HG02610 (cell line): ENCODE results near the gene LCNL1.

Experiments used
- ATAC-seq: cut with Tn5 transposase; IDR thresholded peaks from one replicate; pipeline ENCODE4 v1.9.1; 2021; ENCODE audit warnings: mild to moderate bottlenecking, moderate library complexity; ENCODE audit not compliant: unreplicated experiment

LCNL1 gene

GRCh38 chr9:136946228-136947027, 36.4 kb upstream of the LCNL1 start:
- no peak for ATAC-seq

- no peak for ATAC-seq
These were observed 35.5 kb upstream of the LCNL1 start for GRCh38 chr9:136947028-136947891.

GRCh38 chr9:136947955-136948510, 34.8 kb upstream of the LCNL1 start:
- no peak for ATAC-seq

- ATAC-seq: no peak
These were observed 33.5 kb upstream of the LCNL1 start for GRCh38 chr9:136949239-136949816.

DNA sequence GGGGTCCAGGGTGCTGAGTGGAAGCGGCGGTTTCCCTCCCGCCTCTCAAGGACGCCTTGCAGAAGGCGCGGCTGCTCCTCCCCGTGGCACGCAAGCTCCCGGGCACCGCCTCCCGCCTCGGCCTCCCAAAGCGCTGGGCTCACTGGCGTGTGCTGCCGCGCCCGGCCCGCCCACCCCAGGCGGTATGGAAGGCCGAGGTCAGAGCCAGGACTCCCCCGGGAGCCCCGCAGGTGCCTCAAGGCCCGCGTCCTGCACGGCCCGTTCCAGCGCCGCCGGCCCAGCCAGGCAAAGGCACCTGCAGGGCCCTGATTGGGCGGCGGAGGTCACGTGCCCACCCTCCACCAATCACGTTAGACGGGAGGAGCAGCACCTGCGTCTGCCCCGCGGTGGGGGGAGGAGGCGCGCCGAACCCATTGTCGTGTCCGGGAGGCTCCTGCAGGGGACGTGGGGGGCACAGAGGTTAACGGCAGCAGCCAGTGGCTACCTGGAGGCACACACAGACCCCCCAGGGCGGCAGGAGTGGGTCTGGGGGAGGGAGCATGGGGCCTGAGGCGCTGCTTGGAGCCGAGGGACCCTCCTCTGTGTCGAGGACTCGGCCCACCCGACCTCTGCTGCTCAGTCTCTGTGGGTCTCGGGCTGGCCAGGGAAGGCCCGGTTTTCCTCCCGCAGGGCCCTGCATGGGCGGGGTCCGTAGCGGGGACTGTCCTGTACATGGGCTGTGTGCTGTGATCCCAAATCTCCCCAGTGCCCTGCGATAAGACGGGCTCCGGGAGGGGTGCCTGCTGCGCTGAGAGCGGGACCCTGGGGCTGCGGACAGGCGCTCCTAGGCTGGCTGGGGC, 32.8 kb upstream of the LCNL1 start:
- peak; percentile 73 for ATAC-seq

DNA sequence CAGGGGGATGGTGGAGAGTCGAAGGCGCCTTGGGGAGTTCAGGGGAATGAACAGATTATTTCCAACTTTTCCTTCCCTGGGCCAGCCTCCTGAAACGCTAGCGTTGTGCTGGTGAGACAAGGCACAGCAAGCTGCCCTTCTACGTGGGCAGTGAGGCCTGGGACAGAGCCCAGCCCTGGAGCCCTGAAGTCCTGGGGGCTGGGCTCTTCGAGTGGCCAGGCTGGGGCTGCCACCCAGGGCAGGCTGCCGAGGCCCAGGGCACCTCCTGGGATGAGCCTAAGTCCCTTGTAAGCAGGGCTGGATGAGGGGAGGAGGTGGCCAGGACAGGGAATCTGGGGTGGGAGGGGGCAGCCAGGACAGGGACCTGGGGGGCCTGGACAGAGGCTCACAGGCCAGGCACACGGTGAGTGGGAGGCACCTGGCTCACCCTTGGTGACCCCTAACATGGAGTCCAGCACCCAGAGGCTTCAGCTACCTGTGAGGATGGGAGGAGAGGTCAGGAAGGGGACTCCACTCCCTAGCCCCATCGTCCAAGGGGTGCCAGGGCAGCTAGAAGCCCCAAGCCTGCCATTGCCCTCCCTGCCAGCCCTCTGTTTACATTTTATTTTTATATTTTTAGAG, 32.0 kb upstream of the LCNL1 start:
- no peak for ATAC-seq

GRCh38 chr9:136951541-136952320, 31.1 kb upstream of the LCNL1 start, which contains the start of gene LCN12:
Gene LCN12 (plus strand): TSS chr9:136952273. CDS start chr9:136952328, 55 bp downstream.
- ATAC-seq: no peak

DNA sequence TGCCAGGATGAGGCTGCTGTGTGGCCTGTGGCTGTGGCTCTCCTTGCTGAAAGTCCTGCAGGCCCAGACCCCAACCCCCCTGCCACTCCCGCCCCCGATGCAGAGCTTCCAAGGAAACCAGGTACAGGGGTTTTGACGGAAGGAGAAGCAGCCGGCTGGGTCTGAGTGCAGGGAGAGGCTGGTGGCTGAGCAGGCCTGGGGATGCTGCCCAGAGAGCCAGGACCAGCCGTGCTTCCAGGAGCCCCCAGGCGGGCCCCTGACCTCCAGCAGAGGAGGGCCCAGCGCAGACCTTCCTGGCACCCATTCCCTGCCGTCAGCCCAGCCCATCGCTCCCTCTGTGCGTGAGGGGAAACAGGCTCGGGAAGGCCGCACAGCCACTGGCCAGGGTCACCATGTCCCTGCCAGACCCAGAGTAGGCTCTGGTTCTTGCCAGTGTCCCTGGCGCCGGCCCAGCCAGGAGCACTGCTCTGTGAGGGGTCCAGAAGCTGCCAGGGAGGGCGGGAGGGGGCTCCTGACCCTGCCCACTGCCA, 30.4 kb upstream of the LCNL1 start:
- ATAC-seq: no peak

DNA sequence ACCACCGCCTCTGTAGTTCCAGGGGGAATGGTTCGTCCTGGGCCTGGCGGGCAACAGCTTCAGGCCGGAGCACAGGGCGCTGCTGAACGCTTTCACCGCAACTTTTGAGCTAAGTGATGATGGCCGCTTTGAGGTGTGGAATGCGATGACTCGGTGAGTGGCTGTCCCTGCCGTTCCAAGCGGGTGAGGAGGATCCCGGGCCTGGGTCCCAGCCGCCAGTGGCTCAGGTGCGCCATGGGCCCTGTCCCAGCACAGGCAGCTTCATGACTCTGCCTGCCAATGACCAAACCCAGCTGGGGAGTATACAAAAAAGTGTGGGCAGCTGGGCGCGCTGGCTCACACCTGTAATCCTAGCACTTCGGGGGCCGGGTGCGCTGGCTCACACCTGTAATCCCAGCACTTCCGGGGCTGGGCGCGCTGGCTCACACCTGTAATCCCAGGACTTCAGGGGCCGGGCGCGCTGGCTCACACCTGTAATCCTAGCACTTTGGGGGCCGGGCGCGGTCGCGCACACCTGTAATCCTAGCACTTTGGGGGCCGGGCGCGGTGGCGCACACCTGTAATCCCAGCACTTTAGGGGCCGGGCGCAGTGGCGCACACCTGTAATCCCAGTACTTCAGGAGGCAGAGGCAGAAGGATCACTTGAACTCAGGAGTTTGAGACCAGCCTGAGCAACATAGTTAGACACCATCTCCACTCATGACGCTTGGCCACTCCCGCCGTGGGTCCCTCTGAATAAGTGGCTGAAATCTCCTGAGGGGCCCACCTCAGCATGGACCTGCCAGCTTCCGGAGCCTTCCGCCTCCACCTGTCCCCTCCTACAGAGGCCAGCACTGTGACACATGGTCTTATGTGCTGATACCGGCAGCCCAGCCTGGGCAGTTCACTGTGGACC, 29.7 kb upstream of the LCNL1 start:
- no peak for ATAC-seq

GRCh38 chr9:136953771-136954269, 29.0 kb upstream of the LCNL1 start:
- ATAC-seq: no peak

- no peak for ATAC-seq
These were observed 28.3 kb upstream of the LCNL1 start for GRCh38 chr9:136954270-136955083.

DNA sequence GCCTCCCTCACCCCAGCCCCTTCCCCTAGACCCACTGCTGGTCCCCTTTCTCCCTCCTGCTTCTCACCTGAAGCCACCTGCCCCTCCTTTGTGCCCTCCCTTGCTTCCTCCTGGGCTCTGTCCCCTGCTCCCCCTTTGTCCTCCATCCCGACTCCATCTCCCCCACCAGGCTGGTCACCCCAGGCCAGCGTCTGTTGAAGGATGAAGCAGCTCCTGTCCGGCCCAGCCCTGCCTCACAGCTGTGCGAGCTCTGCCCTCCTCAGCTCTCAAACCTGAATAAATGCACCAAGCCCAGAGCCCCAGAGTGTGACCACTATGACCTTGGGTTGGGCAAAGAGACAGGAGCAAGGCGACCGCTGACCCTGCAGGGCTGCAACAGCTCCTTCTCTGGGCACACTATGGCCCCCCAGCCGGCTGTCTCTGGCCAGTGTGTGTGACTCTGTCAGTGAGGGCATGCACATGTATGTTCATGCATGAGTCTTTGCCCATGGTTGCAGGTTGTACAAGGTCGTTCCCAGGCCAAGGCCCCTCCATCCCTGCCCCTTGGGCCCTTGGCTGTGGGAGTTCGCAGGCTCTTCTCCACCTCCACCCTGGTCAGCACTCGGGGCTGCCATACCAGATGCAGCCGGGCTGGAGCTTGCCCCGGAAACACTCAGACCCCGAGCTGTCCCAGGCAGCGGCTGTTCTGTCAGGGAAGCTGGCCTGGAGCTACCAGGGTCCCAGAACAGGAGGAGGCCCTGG, 27.4 kb upstream of the LCNL1 start:
- no peak for ATAC-seq

GRCh38 chr9:136955943-136956335, 26.9 kb upstream of the LCNL1 start:
- no peak for ATAC-seq

DNA sequence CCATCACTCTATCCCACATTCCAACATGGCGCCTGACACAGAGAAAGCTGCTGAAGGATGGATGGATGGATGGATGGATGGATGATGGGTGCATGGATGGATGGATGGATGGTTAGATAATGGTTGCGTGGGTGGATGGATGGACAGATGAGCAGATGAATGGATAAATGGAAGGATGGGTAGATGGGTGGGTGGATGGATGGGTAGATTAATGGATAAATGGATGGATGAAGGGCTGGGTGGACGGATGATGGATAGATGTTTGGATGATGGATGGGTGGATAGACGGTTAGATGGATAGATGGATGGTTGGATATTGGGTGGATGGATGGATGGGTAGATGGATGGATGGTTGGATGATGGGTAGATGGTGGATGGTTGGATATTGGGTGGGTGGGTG, 26.2 kb upstream of the LCNL1 start:
- no peak for ATAC-seq

DNA sequence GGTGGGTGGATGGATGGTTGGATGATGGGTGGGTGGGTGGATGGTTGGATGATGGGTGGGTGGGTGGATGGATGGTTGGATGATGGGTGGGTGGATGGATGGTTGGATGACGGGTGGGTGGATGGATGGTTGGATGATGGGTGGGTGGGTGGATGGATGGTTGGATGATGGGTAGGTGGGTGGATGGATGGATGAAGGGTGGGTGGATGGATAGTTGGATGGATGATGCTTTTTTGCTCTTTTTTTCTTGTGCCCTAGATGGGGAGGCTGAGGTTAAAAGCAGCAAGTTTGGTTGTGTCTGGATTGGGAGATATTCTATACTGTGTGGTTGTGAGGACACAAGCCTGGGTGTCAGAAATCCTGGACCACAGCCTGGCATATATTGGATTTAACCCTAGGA, 25.3 kb upstream of the LCNL1 start:
- ATAC-seq: no peak

- no peak for ATAC-seq
These were observed 24.9 kb upstream of the LCNL1 start for GRCh38 chr9:136957901-136958300.
